SU-DHL-6 (cell line): ENCODE data around the gene GUCY1A1.

ENCODE experiments used
- H2AFZ ChIP-seq: fragments of 200-600 bp; sonication (generic); 2 replicates; pipeline ENCODE4 v1.6.1; 2014; ENCODE audit warnings: low read depth, mild to moderate bottlenecking, moderate library complexity, mixed read lengths, antibody characterized with exemption, low read length; ENCODE audit not compliant: severe bottlenecking
- H3F3A ChIP-seq: fragments of 200-600 bp; shearing (Covaris generic); 2 replicates; pipeline ENCODE4 v1.6.0; 2016; ENCODE audit warnings: antibody characterized with exemption, mild to moderate bottlenecking; ENCODE audit not compliant: insufficient read depth
- H3K27ac ChIP-seq: fragments of 200-600 bp; sonication (generic); 2 replicates; pipeline ENCODE4 v1.5.1; 2016; ENCODE audit warnings: low read depth, mild to moderate bottlenecking, low read length, moderate library complexity, mixed read lengths
- H3K27me3 ChIP-seq: fragments of 200-600 bp; sonication (generic), shearing (Covaris generic); 2 replicates; pipeline ENCODE4 v1.6.0; 2014; ENCODE audit warnings: mild to moderate bottlenecking, low read length
- H3K36me3 ChIP-seq: fragments of 200-600 bp; sonication (generic); 2 replicates; pipeline ENCODE4 v1.6.1; 2014; ENCODE audit warnings: mild to moderate bottlenecking, low read length, mixed read lengths
- H3K4me2 ChIP-seq: fragments of 300-600, 200-600 bp; shearing (Covaris generic), sonication (generic); 2 replicates; pipeline ENCODE4 v1.6.0; 2014; ENCODE audit warnings: low read length, low read depth, mild to moderate bottlenecking; ENCODE audit not compliant: poor library complexity, severe bottlenecking
- H3K4me3 ChIP-seq: fragments of 200-600 bp; sonication (generic); 2 replicates; pipeline ENCODE4 v1.5.1; 2014; ENCODE audit warnings: antibody characterized with exemption, low read length, mild to moderate bottlenecking, mixed read lengths; ENCODE audit not compliant: insufficient read depth, poor library complexity, severe bottlenecking
- H3K79me2 ChIP-seq: fragments of 200-600 bp; sonication (generic); 2 replicates; pipeline ENCODE4 v1.6.1; 2014; ENCODE audit warnings: mild to moderate bottlenecking, low read length, moderate library complexity; ENCODE audit not compliant: insufficient read depth
- H3K9ac ChIP-seq: fragments of 200-600 bp; sonication (generic); 2 replicates; pipeline ENCODE4 v1.7.0; 2014; ENCODE audit warnings: mild to moderate bottlenecking, low read length
- H3K9me2 ChIP-seq: fragments of 200-600 bp; sonication (generic); replicated peaks from 2 replicates; pipeline ENCODE4 v1.6.1; 2014; ENCODE audit warnings: low read length; ENCODE audit not compliant: insufficient read depth
- H3K9me3 ChIP-seq: fragments of 200-600 bp; sonication (generic); 2 replicates; pipeline ENCODE4 v1.6.1; 2014; ENCODE audit warnings: low read length, mixed read lengths; ENCODE audit not compliant: insufficient read depth
- H4K20me1 ChIP-seq: fragments of 200-600 bp; sonication (generic); 2 replicates; pipeline ENCODE4 v1.6.1; 2014; ENCODE audit warnings: low read depth, mild to moderate bottlenecking, antibody characterized with exemption, low read length, moderate library complexity, mixed read lengths
- EZH2phosphoT487 ChIP-seq: fragments of 200-600 bp; sonication (generic), shearing (Covaris generic); conservative IDR thresholded peaks from 2 replicates; pipeline ENCODE4 v1.6.1; 2018; ENCODE audit warnings: mild to moderate bottlenecking, antibody characterized with exemption, low read length, moderate library complexity, mixed read lengths
- TF ChIP-seq, protein P1 (sequence below): fragments of 200-600 bp; sonication (generic); IDR thresholded peaks from one replicate; pipeline ENCODE4 v1.5.1; 2017; ENCODE audit warnings: antibody characterized with exemption, mild to moderate bottlenecking, low read length, moderate library complexity; ENCODE audit not compliant: insufficient read depth, poor library complexity, severe bottlenecking

The GUCY1A1 gene

DNA sequence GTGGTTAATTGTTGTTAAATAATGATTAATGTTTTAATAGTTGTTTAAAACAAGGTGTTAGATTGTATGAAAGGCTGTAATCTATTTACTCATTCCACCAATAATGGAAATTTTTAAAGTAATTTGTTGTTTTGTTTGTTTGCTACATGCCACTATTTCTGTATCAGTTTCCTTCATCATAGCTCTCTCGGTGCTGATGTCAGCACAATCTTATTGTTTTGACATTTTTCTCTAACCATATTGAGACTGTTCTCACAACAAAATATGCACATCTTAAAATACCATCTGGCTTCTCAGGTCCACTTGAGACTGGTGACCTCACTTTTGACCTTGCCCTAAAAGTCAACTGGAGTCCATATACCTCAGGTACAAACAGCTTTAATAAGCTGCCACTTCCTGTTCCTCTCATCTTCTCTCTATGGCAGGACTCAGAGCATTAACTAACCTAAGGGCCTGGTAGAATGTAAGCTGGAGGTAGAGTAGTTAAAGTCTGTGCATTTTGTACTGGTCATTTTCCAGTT lies 91.2 kb downstream of the GUCY1A1 start:
- H3K27me3 ChIP-seq, result no peaks in the 10 kb centered on the region
- no peaks in the 10 kb centered on the region for H3K36me3 ChIP-seq
- TF ChIP-seq EZH2phosphoT487, result no peak
- TF ChIP-seq, protein P1, sequence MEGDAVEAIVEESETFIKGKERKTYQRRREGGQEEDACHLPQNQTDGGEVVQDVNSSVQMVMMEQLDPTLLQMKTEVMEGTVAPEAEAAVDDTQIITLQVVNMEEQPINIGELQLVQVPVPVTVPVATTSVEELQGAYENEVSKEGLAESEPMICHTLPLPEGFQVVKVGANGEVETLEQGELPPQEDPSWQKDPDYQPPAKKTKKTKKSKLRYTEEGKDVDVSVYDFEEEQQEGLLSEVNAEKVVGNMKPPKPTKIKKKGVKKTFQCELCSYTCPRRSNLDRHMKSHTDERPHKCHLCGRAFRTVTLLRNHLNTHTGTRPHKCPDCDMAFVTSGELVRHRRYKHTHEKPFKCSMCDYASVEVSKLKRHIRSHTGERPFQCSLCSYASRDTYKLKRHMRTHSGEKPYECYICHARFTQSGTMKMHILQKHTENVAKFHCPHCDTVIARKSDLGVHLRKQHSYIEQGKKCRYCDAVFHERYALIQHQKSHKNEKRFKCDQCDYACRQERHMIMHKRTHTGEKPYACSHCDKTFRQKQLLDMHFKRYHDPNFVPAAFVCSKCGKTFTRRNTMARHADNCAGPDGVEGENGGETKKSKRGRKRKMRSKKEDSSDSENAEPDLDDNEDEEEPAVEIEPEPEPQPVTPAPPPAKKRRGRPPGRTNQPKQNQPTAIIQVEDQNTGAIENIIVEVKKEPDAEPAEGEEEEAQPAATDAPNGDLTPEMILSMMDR, result no peak
- H3K9me3 ChIP-seq, result no peaks in the 10 kb centered on the region
- no peaks in the 10 kb centered on the region for H3F3A ChIP-seq
- H3K4me3 ChIP-seq, result no peak overlapping the region
- no peaks in the 10 kb centered on the region for H3K9me2 ChIP-seq
- no peak overlapping the region for H3K27ac ChIP-seq
- H3K9ac ChIP-seq, result no peak overlapping the region
- no peak overlapping the region for H3K4me2 ChIP-seq
- no peak overlapping the region for H2AFZ ChIP-seq
- H4K20me1 ChIP-seq, result no peaks in the 10 kb centered on the region
- H3K79me2 ChIP-seq, result no peaks in the 10 kb centered on the region

DNA sequence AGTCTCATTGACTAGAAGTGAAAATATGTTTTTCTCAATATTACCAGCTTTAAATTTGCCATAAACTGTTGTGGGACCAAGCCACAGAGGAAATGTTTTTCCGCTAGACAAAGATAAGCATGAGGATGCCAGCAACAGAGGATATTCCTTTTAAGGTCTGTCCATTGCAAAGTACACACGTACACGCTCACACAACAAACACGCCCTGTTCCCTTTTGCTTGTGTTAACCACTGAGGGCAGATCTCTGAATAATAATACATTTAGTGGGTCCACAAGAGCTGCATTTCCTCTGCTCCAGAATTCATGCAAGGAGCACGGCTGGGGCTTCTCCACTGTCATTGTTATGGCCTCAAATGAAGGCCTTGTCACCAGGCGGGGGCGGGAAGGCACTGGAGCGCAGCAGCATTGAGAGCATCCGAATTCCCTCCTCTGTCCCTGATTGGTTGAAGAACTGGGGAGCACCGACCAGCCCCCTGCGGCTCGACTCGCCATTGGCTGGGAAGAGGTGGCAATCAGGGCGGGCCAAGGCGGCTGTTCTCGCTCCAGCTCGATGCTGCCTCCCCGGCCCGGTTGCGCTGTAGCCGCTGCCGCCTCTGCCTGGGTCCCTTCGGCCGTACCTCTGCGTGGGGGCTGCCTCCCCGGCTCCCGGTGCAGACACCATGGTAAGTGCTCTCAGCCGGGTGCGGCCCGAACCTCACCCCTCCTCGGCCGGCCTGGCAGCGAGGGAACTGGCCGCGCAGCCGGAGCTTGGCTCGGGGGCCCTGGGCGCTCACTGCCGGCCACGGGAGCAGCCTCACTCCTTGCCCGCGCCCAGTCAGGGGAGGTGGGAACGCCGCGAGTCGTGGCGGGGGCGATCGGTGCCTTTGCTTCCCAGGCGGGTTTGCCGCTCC lies 92.1 kb downstream of the GUCY1A1 start, which contains the start of gene GUCY1B1:
Gene GUCY1B1 (plus strand): TSS at position 541 of the 891 bp plus-strand sequence. CDS start 120 bp downstream, at position 661.
- Histone ChIP-seq H3F3A (no peaks in the 10 kb centered on the region), H3K36me3 (no peaks in the 10 kb centered on the region), H4K20me1 (no peaks in the 10 kb centered on the region), H3K79me2 (no peaks in the 10 kb centered on the region), H3K4me2 (no peak within 1 kb of the TSS), H3K9ac (no peak within 1 kb of the TSS), H3K27me3 (no peaks in the 10 kb centered on the region), H3K27ac (no peak within 1 kb of the TSS), H3K9me3 (no peaks in the 10 kb centered on the region), H2AFZ (no peak within 1 kb of the TSS), H3K9me2 (no peaks in the 10 kb centered on the region), H3K4me3 (no peak within 1 kb of the TSS)
- no peak for TF ChIP-seq EZH2phosphoT487
- TF ChIP-seq, protein P1, result no peak

GRCh38 chr4:155759372-155760252 lies 93.0 kb downstream of the GUCY1A1 start:
- H3K27ac ChIP-seq, result no peak overlapping the region
- H2AFZ ChIP-seq, result no peak overlapping the region
- H3K4me3 ChIP-seq, result no peak overlapping the region
- H3K79me2 ChIP-seq, result no peaks in the 10 kb centered on the region
- no peaks in the 10 kb centered on the region for H3K9me2 ChIP-seq
- no peaks in the 10 kb centered on the region for H4K20me1 ChIP-seq
- no peaks in the 10 kb centered on the region for H3K9me3 ChIP-seq
- no peaks in the 10 kb centered on the region for H3K36me3 ChIP-seq
- H3K27me3 ChIP-seq, result no peaks in the 10 kb centered on the region
- no peaks in the 10 kb centered on the region for H3F3A ChIP-seq
- TF ChIP-seq, protein P1, result no peak
- TF ChIP-seq EZH2phosphoT487, result no peak
- H3K9ac ChIP-seq, result no peak overlapping the region
- no peak overlapping the region for H3K4me2 ChIP-seq
